ENCODE measurements around the gene ZP1.
"Not testable (repeated sequence)": the region's sequence is repeated elsewhere in the genome, so short reads cannot be mapped to it uniquely, and the experiment has no call there.

ZP1 gene

DNA sequence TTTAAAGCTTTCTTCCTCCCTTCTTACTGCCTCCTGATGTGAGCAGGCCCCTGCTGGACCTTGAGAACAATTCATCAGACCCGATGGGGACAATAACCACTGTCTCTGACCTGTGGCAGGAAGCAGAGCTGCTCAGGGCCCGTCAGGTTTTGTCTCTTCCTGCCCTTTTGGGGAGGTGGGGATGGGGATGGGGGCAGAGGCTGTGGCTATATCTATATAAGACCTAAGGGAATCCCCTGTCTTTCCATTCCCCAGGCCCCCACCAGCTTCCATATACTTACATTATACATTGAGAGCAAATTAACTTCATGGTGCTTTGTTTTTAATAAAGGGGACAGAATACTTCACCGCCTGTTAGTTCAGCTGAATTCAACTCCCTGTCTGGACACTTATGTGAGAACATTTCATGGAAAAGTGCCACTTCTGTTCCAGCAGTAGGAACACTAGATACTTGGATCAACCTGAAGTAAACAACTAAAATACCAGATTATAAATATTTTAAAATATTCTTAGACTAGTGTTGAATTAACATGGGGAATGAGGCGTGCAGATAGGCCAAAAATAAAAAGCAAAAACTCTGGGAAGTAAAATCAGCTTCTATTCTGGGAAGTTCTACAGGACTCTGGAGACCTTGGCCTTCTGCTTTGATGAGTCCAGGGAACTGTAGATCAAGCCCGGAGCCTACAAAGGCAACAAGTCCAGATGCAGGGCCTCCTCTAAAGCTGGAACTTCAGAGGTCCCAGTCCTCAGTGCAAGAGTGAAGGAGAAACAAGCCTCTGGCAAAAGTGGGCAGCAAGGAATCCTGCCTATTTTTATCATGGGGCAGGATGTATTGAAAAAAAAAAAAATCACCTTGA lies 11.1 kb downstream of the ZP1 start:
- no peak for DNase-seq (ENCODE audit: low spot score)

DNA sequence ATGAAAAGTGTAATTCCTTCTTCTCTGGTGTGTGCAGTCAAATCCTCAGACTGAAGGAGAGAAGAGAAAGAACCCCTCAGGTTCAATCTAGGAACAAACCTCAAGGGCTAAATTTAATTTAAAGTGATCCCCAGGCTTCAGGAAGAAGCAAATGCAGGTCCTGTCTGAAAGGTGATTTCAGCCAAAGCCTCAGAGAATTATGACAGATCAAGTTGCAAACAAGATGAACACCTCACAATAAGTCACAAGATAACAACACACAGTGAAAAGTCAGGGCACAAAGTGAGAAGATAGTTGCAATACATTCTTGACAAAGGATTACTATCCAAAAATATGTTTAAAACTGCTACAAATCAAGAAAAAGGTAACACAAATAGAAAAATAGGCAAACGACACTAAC lies 11.8 kb downstream of the ZP1 start:
- DNase-seq (ENCODE audit: low spot score): no peak

DNA sequence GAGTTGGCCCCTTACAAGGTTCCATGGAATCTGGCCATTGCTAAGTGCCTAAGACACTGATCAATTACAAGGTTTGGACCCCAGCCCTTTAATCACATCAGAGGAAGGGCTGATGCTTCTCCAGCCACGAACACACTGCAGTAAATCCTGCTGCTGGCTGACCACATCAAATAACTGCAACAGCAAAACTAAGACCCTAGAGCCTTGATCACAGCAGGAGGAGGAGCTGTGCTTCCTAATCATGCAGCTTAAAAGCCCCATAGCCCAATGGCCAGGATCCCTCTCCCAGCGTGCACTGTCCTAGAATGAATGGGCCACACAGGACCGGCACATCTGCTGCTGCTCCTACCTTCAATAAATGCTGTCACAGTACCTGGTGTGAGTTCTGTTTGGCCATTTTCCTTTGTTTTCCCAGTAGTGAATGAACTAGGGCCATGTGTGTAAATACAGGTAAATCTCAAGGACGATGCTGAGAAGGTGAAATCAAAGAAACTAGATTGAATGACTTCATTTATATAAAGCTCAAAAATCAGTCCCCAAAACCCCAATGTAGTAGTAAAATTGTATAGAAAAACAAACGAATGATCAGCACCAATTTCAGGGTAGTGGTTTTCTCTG lies 12.7 kb downstream of the ZP1 start:
- DNase-seq (ENCODE audit: low spot score): no peak

DNA sequence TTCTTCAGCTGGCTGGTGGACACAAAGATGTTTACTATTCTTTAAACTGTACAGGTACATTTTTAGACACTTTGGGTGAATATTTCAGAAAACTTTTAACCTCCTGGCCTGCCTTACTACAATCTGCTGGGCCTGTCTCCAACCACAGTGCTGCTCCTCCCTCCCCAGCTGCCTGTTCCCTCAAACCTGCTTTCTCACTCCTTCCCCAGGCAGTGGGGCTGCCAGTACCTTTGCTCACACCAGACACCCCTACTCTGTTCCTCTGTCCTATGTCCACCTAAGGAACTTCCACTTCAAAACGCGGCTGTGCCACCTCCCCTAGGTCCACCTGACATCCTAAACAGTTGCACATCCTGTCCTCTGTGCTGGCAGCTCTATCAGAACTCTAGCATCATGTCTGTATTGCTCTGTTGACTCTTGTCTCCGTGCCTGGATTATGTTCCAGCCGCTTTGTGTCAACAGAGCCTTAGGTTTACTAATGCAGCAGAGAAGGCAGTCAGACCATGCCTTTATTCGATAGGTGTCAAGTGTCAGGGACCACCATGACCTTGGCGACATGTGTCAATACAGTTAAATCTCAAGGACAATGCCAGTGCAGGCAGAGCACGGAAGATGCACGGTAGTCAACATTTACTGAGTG lies 13.4 kb downstream of the ZP1 start:
- no peak for DNase-seq (ENCODE audit: low spot score)

DNA sequence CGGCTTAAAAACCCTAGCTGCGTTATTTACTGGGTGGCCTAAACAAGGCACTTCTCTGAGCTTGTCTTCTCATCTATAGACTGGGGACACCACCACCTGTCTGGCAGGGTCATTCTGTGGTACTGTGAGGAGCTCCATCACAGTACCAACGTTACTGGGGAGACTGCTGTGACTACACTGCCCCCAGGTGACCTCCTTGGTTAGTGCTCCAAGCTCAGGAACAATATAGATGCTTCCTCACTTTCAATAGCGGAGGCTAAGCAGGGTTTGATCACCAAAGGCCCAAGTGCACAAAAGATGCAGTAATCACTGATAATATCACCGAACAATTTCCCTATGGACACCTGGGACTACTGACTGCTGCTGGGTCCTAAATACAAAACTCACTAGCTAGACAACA lies 20.2 kb downstream of the ZP1 start:
- peak; percentile 47 for DNase-seq (ENCODE audit: low spot score)

DNA sequence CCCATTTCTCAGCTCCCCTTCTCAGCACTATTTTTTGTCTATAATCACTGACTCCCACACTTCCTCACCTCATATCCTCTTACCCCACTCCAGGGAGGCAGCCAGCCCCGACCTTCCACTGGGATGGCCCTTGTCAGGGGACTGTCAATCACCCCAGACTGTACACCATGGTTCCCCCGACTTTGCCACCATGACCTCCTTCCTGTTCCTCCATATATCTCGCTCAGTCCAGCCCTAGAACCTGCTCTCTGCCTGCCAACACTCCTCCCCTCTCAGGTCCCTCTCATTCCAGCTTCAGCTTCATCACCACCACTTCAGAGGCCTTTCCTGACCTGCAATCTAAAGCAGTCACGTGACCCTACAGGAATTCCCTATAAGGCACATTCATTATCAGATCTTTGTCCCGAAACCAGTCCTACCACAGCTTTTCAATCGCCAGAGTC lies 22.5 kb downstream of the ZP1 start:
- no peak for DNase-seq (ENCODE audit: low spot score)

DNA sequence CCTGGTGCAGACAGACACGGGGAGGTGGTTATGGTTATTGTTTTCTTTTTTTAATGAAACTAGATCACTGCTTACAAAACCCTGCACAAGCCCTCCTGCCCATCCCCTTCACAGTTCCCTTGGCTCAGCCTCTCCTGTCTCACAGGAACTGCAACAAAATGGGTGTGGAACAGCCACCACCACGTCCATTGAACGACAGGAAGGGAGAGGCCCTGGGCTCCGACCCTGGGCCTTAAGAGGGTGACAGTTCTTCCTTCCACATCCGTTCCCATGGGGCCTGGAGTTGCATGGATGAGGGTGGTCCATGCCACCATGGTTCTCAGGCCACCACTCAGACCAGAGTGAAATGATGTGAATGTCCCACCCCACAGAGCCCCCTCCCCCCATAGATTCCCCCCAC lies 23.4 kb downstream of the ZP1 start:
- DNase-seq (ENCODE audit: low spot score): no peak

DNA sequence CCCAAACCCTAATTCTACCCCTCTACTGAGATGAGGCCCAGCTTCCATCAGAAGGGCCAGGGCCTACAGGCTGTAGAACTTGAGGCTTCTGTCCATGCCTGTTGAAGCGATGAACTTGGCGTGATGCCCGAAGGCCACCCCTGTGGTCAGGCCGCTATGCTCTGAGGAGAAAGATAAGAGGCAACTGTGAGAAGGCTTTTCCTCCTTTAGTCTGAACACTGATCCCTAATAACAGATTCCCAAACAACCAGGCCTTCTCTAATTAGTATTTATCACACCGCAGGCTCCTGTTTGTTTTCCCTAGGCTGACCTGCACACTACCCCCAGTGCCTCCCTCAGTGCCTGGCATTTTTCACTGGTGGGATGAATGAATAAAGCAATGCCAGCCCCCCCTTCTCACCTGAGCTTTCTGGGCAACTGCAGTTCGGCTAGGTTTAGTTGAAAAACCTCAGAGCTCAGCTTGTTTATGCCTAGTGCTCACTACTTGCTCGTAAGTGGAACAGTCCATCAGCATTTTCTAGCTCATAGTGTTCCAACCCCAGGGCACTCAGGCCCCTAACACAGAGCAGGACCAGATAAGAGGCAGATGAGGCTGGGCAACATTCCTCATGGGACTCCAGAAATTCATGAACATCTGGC lies 23.9 kb downstream of the ZP1 start:
- no peak for DNase-seq (ENCODE audit: low spot score)

DNA sequence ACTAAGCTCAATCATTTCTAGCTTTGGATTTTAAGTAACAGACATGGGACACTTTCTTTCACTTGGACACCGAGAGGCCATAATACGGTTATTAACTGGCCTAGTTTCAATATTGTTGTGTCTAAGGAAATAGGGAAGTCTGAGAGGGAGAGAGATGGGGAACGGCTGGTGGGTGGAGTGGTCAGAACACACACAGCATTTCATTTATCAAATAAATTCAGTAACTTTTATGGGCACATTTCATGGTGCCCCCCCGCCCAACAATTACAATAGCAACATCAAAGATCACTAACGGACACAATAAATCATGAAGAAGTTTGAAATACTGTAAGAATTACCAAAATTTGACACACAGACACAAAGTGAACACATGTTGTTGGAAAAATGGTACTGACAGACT lies 28.3 kb downstream of the ZP1 start:
- no peak for DNase-seq (ENCODE audit: low spot score)

DNA sequence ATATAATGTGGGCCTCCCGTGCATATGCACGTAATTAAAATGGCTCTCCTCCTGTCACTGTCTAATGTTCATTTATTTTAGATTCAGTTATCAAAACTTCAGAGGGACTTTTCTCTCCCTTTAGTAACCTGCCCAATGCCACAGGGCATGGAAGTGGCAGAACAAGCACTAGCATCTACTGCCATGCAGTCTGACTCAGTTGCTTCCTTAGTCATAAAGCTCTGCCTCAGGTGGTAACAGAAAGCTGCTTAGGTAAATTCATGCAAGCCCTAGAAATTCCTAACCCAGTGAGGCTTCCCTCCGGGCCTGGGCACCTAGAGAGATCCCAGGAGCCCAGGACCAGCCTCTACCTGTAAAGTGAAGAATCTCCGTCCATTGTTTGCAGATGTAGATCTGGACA lies 30.2 kb downstream of the ZP1 start:
- DNase-seq (ENCODE audit: low spot score): no peak

DNA sequence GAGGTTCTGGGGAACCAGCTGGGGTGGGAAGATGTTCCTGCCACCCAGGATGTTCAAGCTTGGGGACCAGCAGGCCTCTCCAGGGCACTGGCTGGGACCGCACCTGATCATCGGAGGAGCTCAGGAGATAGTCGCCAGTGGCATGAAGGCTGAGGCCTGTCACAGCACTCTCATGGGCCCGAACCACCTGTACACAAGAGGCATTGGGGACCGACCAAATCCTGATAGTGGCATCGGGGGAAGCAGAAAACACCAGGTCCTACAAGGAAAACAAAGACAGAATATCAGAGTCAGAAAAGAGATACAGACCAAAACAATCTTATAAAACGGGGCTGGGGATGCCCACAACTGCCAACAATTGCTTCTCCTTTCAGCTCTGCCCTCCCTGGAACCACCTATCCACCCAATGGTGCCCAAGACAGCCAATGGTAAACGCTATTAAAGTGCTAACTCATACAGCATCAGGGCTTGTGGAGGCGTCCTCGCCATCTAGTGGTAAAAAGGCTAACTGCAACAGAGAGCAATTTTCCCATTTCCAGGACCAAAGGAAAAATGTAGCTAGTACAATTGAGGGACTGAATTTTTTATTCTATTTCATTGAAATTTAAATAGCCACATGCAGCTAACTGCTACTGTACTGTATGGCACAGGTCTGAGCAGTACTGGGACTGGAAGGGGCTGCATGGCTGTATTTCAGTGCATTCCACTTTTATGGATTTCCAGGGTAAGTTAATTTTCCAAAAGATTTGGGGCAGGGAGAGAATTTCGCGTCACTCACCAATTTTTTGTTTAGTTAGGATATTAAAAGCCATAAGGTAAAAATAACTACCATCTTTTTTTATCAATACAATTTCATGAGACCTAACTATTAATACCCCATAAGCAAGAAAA lies 31.9 kb downstream of the ZP1 start:
- no peak for DNase-seq (ENCODE audit: low spot score)

DNA sequence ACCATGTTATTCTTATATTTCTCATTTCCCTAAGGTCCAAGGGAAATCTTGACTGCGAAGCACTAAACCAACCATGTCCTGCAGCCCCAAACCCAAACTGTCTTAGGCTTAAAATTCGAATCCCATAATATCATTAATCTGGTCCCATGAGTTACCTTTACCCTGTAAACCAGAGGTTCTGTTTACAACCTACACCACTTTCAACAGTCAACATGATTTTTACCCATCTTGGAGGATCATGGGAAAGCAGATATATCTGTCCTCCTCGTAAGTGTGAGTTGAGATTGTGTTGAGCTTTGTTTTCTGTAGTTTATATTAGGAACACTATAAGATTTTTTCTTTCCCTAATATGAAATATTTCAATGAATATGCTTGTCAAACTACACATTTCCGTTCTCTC lies 32.6 kb downstream of the ZP1 start:
- no peak for DNase-seq (ENCODE audit: low spot score)

DNA sequence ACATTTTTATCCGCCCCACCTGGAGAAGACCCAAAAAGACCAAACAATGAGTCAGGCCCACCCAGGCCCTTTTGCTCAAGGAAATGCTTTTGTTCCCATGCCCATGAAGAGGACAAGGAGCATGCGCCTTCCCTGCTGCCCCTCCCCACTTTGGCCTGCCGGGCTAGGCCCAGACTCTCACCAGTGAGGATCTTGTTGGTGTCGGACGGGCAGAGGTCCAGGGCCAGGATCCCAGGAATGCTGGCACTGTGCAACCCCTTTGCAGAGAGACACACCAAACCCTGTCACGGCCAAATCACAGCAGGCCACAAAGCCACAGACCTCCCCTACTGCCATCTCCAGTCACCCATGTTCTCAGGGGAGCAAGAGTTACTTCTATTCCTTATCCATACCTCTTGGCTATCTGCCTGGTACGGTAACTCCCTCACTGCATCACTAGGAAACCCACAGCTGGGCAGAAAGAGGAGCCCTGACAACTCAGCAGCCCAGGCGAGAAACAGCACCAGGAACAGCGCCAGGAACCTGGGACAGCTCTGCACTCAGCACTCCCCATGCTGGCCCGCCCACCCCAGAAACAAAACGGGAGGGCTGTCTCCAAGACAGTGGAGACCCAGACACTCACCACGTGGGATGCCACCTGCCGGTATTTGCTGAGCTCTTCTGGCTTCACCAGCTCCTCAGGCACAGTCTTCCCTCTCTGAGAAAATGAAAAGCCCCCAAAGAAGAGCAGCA lies 33.5 kb downstream of the ZP1 start:
- DNase-seq (ENCODE audit: low spot score): no peak

DNA sequence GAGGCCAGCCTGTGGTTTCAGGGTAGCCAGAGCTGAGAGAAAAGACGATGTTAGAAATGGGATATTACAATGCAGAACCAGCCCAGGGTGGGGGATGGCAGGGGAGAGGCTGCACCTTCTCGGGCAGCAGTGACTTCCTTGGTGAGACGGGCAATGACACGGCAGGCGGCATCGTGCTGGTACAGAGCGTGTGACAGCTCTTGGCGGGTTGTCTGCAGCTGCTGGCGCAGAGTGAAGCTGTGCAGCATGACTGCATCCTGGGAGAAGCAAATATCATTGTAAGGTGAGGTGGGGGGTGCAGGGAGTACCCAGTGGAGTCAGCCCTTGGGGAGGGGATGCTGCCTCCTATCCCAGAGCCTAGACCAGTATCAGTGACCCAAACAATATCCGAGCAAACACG lies 35.3 kb downstream of the ZP1 start:
- DNase-seq (ENCODE audit: low spot score): no peak

DNA sequence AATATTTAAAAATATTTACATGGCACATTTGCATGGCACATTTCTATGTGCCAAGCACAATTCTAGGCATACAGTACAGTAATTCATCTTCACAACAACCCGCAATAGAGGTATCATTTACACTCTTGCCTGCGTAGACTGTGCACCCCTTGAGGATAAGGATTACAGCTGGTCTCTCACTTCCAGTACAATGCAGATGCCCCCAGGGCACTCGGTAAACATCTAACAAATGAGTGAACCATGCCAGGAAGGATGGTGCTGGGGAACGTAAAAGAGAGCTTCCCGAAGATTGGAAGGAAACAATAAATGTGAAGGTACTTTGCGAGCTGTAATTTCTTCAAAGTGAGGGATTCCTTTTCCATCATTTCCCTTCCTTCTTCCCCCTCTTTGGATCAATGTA lies 37.7 kb downstream of the ZP1 start:
- no peak for DNase-seq (ENCODE audit: low spot score)

DNA sequence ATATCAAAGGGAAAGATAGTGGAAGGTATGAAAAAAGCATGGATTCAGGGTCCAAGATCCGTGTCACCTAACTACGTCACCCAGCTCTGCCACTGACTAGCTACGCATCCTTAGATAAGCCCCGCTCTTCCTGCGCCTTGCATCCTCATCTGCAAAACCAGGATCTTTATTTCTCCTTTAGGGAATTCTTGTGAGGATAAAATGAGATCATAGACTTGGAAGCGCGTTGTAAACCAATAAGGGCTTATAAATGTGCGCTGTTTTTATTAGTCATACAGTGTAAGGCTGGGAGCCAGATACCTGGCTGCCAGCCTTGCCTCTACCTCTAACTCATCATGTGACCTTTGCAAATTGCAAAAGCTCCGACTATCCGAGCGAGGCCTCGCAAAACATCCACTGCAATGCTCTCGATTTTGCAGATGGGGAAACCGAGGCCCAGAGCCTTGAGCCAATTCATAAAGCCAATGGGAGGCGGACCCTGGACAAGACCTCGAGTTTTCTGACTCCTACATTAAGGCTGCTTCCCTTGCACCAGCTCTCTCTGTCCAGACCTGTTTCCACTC lies 38.3 kb downstream of the ZP1 start:
- DNase-seq (ENCODE audit: low spot score): no peak

DNA sequence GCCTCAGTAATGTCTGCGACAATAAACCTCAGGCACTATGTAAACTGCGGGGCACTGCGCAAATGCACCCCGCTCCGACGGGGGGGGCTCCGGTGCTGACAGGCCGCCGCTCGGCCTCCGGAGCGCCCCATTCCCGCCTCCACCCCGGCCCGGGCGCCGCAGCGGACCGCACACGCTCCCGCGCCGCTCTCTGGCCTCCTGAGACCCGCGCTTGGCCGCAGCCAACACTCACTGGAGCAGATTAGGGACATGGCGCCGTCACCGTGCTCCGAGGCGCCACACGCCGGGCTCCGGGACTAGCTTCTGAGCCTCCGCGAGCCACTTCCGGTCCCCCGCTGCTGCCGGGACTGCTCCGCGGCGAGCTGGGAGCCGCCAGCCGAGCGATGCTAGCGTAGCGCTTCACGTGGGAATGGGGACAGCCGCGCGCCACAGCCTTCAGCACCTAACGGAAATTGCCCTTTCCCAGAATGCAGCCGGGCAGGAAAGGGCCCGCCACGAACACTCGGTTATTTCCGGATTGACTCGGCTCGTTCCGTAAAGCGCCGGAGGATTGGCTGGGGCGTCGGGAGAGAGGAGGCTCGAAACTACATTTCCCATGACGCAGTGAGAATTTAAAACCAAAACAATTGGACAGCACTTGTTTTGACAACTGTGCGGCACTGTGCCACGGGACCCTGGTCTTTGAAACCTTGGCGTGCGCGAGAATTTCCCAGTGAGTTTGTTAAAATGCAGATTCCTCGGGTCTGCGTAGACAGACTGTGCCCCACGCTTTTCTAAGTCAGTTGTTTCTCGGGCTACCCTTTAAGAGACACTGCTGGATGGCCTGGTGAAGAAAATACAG lies 39.0 kb downstream of the ZP1 start, which contains the start of gene PRPF19:
PRPF19 (minus strand) TSS at position 454 of the 841 bp plus-strand sequence; CDS start at position 251, 203 bp downstream.
- peak; percentile 97 for DNase-seq (ENCODE audit: low spot score)

DNA sequence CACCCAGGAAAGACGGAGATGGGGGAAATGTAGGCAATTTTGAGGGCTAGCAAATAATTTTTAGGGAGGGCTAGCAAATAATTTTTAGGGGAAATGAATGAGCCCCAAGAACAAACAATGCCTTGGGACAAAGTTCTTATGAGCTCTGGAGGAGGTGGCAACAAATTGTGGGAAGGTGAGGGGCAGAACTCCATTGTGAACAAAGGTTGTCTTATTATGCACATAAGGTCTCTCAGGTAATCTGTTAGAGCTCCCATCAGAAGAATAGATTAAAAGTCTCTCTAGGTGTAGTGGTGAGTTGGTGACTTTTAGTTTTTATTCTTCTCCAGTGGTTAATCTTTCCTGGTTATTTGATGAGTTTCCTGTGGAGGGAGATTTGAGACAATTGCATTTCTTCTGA lies 41.5 kb downstream of the ZP1 start:
- DNase-seq (ENCODE audit: low spot score): no peak

DNA sequence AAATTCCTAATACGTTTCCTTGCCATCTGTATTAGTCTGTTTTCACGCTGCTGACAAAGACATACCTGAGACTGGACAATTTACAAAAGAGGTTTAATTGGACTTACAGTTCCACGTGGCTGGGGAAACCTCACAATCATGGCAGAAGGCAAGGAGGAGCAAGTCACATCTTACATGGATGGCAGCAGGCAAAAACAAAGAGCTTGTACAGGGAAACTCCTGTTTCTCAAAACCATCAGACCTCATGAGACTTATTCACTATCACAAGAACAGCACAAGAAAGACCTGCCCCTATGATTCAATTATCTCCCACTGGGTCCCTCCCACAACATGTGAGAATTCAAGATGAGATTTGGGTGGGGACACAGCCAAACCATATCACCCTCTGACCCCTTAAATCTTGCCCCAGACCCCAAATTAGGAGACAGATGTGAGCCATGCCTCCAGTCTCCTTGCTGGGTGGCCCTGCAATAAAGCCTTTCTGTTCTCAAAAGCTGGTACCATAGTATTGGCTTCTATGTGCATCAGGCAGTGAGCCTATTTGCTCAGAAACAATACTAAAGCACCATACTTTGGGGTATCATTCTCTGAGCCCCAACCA lies 42.4 kb downstream of the ZP1 start:
- not testable (repeated sequence) for DNase-seq (ENCODE audit: low spot score)
